ENCODE results near the gene CCNK. TPM values are rescaled to one million over a fixed set of nuclear protein-coding genes. Genes with fewer than 3 reads are reported as not detected.
A peak's percentile ranks its signal among the peaks of the same experiment; 100 is the strongest.

CCNK gene
- total RNA-seq, 1 donor from 2014 or later, result 79.8 TPM

DNA sequence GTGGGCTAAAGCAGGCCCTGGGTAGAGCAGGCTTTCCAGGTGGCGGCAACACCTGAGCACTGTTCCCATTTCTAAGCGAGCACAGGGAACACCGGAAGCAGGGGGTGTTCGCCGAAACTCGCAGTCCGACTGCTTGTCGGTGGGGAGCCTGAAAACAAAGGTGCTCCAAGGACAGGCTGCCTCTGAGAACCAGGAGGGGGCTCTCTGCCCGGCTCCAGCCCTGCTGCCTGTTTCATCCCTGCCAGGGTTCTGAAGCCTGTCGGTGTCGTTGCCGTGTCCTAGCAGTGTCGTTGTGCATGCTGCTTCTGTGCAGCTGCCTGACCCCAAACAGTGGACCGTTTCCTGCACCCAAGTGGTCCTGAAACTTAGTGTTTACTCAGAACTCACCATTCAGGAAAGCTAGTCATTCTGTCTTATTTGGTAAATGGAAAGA, 21.8 kb downstream of the CCNK start:
- Mint-ChIP-seq H3K9me3 (ENCODE audit: unreplicated experiment) (no peaks in the 10 kb centered on the region), H3K4me1 (ENCODE audit: unreplicated experiment) (peaks cover 8% of the 10 kb centered on the region), H3K36me3 (ENCODE audit: low read depth, unreplicated experiment) (peaks cover 49% of the 10 kb centered on the region), H3K27ac (ENCODE audit: unreplicated experiment) (no peak overlapping the region), H3K4me3 (ENCODE audit: unreplicated experiment) (peak overlapping the region; percentile 42), H3K27me3 (ENCODE audit: unreplicated experiment) (peaks cover 9% of the 10 kb centered on the region)
- no peak for DNase-seq (ENCODE audit: low spot score)
- TF ChIP-seq CTCF (IDR thresholded peaks at IDR 0.05; ENCODE audit: unreplicated experiment), result no peak

- Mint-ChIP-seq H3K27me3 (ENCODE audit: unreplicated experiment) (peaks cover 14% of the 10 kb centered on the region), H3K36me3 (ENCODE audit: low read depth, unreplicated experiment) (peaks cover 57% of the 10 kb centered on the region), H3K4me1 (ENCODE audit: unreplicated experiment) (peaks cover 8% of the 10 kb centered on the region), H3K27ac (ENCODE audit: unreplicated experiment) (no peak overlapping the region), H3K9me3 (ENCODE audit: unreplicated experiment) (no peaks in the 10 kb centered on the region), H3K4me3 (ENCODE audit: unreplicated experiment) (no peak overlapping the region)
- TF ChIP-seq CTCF (IDR thresholded peaks at IDR 0.05; ENCODE audit: unreplicated experiment), result no peak
- DNase-seq (ENCODE audit: low spot score), result no peak
Measured at GRCh38 chr14:99503848-99504453, 22.7 kb downstream of the CCNK start.

- no peak for TF ChIP-seq CTCF (IDR thresholded peaks at IDR 0.05; ENCODE audit: unreplicated experiment)
- no peak for DNase-seq (ENCODE audit: low spot score)
- H3K36me3 Mint-ChIP-seq (ENCODE audit: low read depth, unreplicated experiment), result peaks cover 63% of the 10 kb centered on the region
- no peak overlapping the region for H3K27ac Mint-ChIP-seq (ENCODE audit: unreplicated experiment)
- peaks cover 24% of the 10 kb centered on the region for H3K27me3 Mint-ChIP-seq (ENCODE audit: unreplicated experiment)
- H3K4me3 Mint-ChIP-seq (ENCODE audit: unreplicated experiment), result peak overlapping the region; percentile 28
- peaks cover 8% of the 10 kb centered on the region for H3K4me1 Mint-ChIP-seq (ENCODE audit: unreplicated experiment)
- no peaks in the 10 kb centered on the region for H3K9me3 Mint-ChIP-seq (ENCODE audit: unreplicated experiment)
Measured at GRCh38 chr14:99505089-99505488, 23.9 kb downstream of the CCNK start.

GRCh38 chr14:99506276-99506675, 25.1 kb downstream of the CCNK start:
- Mint-ChIP-seq H3K27me3 (ENCODE audit: unreplicated experiment) (peaks cover 24% of the 10 kb centered on the region), H3K36me3 (ENCODE audit: low read depth, unreplicated experiment) (peaks cover 67% of the 10 kb centered on the region), H3K4me1 (ENCODE audit: unreplicated experiment) (peaks cover 8% of the 10 kb centered on the region), H3K9me3 (ENCODE audit: unreplicated experiment) (no peaks in the 10 kb centered on the region), H3K4me3 (ENCODE audit: unreplicated experiment) (peak overlapping the region; percentile 21), H3K27ac (ENCODE audit: unreplicated experiment) (peak overlapping the region; percentile 12)
- TF ChIP-seq CTCF (IDR thresholded peaks at IDR 0.05; ENCODE audit: unreplicated experiment), result no peak
- DNase-seq (ENCODE audit: low spot score), result no peak

DNA sequence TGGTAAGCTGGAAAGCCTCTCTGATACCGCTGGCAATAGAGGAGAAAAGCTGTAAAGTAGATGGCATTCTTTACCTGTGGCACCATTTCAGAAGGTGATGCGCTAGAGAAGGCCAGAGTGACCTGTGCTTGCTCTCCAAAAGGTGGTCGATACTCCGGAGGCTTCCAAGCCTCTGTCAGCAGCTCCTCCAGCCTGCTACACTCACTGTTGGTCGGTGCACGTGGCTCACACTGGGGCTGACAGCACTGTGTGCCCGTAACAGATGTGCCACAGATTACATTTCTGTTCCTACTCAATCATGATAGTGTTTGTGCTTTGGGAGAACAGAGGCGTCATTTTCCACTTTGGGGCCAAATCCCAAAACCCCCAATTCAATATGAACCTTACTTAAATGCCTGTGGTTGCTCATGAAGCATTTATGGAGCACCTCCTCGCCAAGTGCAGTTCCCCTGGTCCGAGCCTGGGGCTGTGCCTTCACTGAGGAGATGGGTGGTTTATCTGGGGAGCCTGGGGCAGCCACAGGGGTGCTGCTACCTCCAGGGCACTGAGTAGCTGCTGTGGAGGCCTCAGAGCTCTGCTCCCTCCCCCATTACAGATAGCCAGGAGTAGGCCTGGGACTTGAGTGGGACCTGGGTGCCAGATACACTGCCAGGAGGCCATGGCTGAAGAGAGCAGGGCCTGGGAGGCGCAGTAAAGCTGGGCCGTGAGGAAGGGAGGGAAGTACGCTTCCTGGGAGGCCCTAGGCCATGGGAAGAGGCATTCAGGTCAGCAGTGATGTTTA, 26.8 kb downstream of the CCNK start:
- no peak for TF ChIP-seq CTCF (IDR thresholded peaks at IDR 0.05; ENCODE audit: unreplicated experiment)
- peaks cover 5% of the 10 kb centered on the region for H3K4me1 Mint-ChIP-seq (ENCODE audit: unreplicated experiment)
- peak overlapping the region; percentile 69 for H3K4me3 Mint-ChIP-seq (ENCODE audit: unreplicated experiment)
- no peak for DNase-seq (ENCODE audit: low spot score)
- peaks cover 24% of the 10 kb centered on the region for H3K27me3 Mint-ChIP-seq (ENCODE audit: unreplicated experiment)
- peaks cover 58% of the 10 kb centered on the region for H3K36me3 Mint-ChIP-seq (ENCODE audit: low read depth, unreplicated experiment)
- H3K27ac Mint-ChIP-seq (ENCODE audit: unreplicated experiment), result no peak overlapping the region
- H3K9me3 Mint-ChIP-seq (ENCODE audit: unreplicated experiment), result no peaks in the 10 kb centered on the region

All from endothelial cell (in vitro differentiated cells).